ENCODE results near the gene CDC42EP3.

DNA sequence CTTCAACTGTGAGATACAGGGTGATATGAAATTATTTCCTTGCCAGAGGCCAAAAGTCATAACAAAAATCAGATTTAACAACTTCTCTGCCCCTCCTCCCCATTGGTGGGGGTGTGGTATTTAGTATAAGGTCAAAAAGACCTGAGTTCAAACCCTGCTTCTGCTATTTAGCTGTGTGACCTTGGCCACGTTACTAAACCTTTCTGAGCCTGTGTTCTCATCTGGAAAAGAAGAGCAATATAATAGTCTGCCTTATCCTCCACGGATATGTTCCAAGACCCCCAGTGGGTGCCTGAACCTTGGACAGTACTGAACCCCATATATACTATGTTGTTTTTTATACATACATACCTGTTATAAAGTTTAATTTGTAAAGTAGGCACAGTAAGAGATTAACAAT lies 3.7 kb downstream of the CDC42EP3 start:
- TF ChIP-seq, protein P1, sequence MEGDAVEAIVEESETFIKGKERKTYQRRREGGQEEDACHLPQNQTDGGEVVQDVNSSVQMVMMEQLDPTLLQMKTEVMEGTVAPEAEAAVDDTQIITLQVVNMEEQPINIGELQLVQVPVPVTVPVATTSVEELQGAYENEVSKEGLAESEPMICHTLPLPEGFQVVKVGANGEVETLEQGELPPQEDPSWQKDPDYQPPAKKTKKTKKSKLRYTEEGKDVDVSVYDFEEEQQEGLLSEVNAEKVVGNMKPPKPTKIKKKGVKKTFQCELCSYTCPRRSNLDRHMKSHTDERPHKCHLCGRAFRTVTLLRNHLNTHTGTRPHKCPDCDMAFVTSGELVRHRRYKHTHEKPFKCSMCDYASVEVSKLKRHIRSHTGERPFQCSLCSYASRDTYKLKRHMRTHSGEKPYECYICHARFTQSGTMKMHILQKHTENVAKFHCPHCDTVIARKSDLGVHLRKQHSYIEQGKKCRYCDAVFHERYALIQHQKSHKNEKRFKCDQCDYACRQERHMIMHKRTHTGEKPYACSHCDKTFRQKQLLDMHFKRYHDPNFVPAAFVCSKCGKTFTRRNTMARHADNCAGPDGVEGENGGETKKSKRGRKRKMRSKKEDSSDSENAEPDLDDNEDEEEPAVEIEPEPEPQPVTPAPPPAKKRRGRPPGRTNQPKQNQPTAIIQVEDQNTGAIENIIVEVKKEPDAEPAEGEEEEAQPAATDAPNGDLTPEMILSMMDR (conservative IDR thresholded peaks at IDR 0.05; ENCODE audit: low read depth in 2 of 2) = no peak
- TF ChIP-seq POLR2AphosphoS5 (IDR thresholded peaks at IDR 0.05; ENCODE audit: low read depth) = no peak
- TF ChIP-seq, protein P2, sequence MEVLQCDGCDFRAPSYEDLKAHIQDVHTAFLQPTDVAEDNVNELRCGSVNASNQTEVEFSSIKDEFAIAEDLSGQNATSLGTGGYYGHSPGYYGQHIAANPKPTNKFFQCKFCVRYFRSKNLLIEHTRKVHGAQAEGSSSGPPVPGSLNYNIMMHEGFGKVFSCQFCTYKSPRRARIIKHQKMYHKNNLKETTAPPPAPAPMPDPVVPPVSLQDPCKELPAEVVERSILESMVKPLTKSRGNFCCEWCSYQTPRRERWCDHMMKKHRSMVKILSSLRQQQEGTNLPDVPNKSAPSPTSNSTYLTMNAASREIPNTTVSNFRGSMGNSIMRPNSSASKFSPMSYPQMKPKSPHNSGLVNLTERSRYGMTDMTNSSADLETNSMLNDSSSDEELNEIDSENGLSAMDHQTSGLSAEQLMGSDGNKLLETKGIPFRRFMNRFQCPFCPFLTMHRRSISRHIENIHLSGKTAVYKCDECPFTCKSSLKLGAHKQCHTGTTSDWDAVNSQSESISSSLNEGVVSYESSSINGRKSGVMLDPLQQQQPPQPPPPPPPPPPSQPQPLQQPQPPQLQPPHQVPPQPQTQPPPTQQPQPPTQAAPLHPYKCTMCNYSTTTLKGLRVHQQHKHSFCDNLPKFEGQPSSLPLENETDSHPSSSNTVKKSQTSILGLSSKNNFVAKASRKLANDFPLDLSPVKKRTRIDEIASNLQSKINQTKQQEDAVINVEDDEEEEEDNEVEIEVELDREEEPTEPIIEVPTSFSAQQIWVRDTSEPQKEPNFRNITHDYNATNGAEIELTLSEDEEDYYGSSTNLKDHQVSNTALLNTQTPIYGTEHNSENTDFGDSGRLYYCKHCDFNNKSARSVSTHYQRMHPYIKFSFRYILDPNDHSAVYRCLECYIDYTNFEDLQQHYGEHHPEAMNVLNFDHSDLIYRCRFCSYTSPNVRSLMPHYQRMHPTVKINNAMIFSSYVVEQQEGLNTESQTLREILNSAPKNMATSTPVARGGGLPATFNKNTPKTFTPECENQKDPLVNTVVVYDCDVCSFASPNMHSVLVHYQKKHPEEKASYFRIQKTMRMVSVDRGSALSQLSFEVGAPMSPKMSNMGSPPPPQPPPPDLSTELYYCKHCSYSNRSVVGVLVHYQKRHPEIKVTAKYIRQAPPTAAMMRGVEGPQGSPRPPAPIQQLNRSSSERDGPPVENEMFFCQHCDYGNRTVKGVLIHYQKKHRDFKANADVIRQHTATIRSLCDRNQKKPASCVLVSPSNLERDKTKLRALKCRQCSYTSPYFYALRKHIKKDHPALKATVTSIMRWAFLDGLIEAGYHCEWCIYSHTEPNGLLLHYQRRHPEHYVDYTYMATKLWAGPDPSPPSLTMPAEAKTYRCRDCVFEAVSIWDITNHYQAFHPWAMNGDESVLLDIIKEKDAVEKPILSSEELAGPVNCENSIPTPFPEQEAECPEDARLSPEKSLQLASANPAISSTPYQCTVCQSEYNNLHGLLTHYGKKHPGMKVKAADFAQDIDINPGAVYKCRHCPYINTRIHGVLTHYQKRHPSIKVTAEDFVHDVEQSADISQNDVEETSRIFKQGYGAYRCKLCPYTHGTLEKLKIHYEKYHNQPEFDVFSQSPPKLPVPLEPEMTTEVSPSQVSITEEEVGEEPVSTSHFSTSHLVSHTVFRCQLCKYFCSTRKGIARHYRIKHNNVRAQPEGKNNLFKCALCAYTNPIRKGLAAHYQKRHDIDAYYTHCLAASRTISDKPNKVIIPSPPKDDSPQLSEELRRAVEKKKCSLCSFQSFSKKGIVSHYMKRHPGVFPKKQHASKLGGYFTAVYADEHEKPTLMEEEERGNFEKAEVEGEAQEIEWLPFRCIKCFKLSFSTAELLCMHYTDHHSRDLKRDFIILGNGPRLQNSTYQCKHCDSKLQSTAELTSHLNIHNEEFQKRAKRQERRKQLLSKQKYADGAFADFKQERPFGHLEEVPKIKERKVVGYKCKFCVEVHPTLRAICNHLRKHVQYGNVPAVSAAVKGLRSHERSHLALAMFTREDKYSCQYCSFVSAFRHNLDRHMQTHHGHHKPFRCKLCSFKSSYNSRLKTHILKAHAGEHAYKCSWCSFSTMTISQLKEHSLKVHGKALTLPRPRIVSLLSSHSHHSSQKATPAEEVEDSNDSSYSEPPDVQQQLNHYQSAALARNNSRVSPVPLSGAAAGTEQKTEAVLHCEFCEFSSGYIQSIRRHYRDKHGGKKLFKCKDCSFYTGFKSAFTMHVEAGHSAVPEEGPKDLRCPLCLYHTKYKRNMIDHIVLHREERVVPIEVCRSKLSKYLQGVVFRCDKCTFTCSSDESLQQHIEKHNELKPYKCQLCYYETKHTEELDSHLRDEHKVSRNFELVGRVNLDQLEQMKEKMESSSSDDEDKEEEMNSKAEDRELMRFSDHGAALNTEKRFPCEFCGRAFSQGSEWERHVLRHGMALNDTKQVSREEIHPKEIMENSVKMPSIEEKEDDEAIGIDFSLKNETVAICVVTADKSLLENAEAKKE (CRISPR knock-in tag; IDR thresholded peaks at IDR 0.05) = no peak
- TF ChIP-seq, protein P3, sequence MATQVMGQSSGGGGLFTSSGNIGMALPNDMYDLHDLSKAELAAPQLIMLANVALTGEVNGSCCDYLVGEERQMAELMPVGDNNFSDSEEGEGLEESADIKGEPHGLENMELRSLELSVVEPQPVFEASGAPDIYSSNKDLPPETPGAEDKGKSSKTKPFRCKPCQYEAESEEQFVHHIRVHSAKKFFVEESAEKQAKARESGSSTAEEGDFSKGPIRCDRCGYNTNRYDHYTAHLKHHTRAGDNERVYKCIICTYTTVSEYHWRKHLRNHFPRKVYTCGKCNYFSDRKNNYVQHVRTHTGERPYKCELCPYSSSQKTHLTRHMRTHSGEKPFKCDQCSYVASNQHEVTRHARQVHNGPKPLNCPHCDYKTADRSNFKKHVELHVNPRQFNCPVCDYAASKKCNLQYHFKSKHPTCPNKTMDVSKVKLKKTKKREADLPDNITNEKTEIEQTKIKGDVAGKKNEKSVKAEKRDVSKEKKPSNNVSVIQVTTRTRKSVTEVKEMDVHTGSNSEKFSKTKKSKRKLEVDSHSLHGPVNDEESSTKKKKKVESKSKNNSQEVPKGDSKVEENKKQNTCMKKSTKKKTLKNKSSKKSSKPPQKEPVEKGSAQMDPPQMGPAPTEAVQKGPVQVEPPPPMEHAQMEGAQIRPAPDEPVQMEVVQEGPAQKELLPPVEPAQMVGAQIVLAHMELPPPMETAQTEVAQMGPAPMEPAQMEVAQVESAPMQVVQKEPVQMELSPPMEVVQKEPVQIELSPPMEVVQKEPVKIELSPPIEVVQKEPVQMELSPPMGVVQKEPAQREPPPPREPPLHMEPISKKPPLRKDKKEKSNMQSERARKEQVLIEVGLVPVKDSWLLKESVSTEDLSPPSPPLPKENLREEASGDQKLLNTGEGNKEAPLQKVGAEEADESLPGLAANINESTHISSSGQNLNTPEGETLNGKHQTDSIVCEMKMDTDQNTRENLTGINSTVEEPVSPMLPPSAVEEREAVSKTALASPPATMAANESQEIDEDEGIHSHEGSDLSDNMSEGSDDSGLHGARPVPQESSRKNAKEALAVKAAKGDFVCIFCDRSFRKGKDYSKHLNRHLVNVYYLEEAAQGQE (IDR thresholded peaks at IDR 0.05; ENCODE audit: unreplicated experiment) = no peak
- TF ChIP-seq EZH2phosphoT487 (IDR thresholded peaks at IDR 0.05; ENCODE audit: unreplicated experiment) = no peak
- TF ChIP-seq EZH2 (IDR thresholded peaks at IDR 0.05; ENCODE audit: low read depth, unreplicated experiment) = no peak
- TF ChIP-seq, protein P4, sequence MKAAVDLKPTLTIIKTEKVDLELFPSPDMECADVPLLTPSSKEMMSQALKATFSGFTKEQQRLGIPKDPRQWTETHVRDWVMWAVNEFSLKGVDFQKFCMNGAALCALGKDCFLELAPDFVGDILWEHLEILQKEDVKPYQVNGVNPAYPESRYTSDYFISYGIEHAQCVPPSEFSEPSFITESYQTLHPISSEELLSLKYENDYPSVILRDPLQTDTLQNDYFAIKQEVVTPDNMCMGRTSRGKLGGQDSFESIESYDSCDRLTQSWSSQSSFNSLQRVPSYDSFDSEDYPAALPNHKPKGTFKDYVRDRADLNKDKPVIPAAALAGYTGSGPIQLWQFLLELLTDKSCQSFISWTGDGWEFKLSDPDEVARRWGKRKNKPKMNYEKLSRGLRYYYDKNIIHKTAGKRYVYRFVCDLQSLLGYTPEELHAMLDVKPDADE (IDR thresholded peaks at IDR 0.05) = no peak
- no peak for TF ChIP-seq NANOG (IDR thresholded peaks at IDR 0.05; ENCODE audit: borderline replicate concordance)
